Measurements from ENCODE around the gene LYRM4. TPM values are rescaled to one million over a fixed set of nuclear protein-coding genes. Genes with fewer than 3 reads are reported as not detected.

Gene LYRM4
- total RNA-seq, 1 experiment from 2014 or later = 44.3 TPM

DNA sequence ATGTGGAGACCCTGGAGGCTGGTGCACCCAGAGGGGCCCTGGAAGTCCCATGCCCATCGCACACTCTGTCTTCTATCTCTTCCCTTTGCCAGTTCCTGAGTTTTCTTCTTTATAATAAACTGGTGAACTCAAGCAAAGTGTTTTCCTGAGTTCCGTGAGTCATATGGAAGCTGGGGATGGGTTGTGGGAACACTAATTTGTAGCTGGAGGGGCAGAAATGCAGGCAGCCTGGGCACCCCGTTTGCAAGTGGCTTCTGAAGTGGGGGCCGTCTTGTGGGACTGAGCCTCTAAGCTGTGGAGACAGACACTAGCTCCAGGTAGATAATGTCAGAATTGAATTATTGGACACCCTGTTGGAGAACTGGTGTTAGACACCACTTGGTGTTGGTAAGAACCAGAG, 178.8 kb downstream of the LYRM4 start:
- Histone ChIP-seq H4K20me1 (ENCODE audit: control insufficient read depth, insufficient read depth, insufficient read length) (no peaks in the 10 kb centered on the region), H4K5ac (ENCODE audit: insufficient read length, low read depth, low read length) (no peak overlapping the region), H3K79me1 (ENCODE audit: insufficient read depth, low read depth, low read length, poor library complexity, severe bottlenecking) (no peaks in the 10 kb centered on the region), H3K4ac (ENCODE audit: low read depth, low read length) (no peak overlapping the region), H3K23ac (ENCODE audit: insufficient read length, low read depth, low read length) (no peak overlapping the region), H2AK5ac (ENCODE audit: insufficient read length, low read length) (no peak overlapping the region), H3K9me3 (ENCODE audit: control insufficient read depth, low read depth, low read length) (no peaks in the 10 kb centered on the region), H3T11ph (ENCODE audit: low read length) (no peak overlapping the region), H4K91ac (ENCODE audit: insufficient read length, low read depth, low read length) (no peak overlapping the region), H3K18ac (ENCODE audit: insufficient read length, low read depth, low read length) (no peak overlapping the region), H3K27me3 (ENCODE audit: insufficient read depth, low read length) (peaks cover 28% of the 10 kb centered on the region; the same call in 1 of the 2 replicates), H3K4me1 (ENCODE audit: insufficient read depth, low read length) (no peaks in the 10 kb centered on the region), H2BK120ac (ENCODE audit: low read depth, low read length, poor library complexity, severe bottlenecking) (no peak overlapping the region), H2AFZ (ENCODE audit: low read length) (no peak overlapping the region), H4K8ac (replicated peaks; ENCODE audit: insufficient read length, low read depth, low read length) (no peak overlapping the region), H2BK20ac (ENCODE audit: low read depth, low read length, poor library complexity, severe bottlenecking) (no peak overlapping the region), H3K27ac (ENCODE audit: insufficient read length, low read depth, low read length) (no peak overlapping the region), H3K79me2 (ENCODE audit: insufficient read depth, low read length) (no peaks in the 10 kb centered on the region), H3K4me2 (ENCODE audit: insufficient read depth, insufficient read length, low read length) (no peak overlapping the region), H2BK15ac (ENCODE audit: low read depth, low read length) (no peak overlapping the region), H2BK5ac (ENCODE audit: insufficient read length, low read length) (no peak overlapping the region), H2BK12ac (ENCODE audit: insufficient read length, low read depth, low read length) (no peak overlapping the region), H3K14ac (ENCODE audit: insufficient read depth, low read length) (no peak overlapping the region), H3K56ac (ENCODE audit: insufficient read length, low read depth, low read length) (no peak overlapping the region), H3K9ac (ENCODE audit: extremely low read depth, insufficient read length, low read length) (no peak overlapping the region), H3K23me2 (ENCODE audit: insufficient read length, low read depth, low read length, poor library complexity, severe bottlenecking) (peaks cover 23% of the 10 kb centered on the region)
- Mint-ChIP-seq H3K36me3 (ENCODE audit: insufficient read depth in 1 of 3, low read depth in 3 of 3) (peaks cover 0 to 5% (median 0%) of the 10 kb centered on the region in 3 experiments; a peak in 3 of 7 replicates), H3K27me3 (ENCODE audit: low read depth) (peaks cover 67% of the 10 kb centered on the region), H3K9me3 (peaks cover 9 to 11% of the 10 kb centered on the region in 2 experiments), H3K4me1 (peaks cover 6 to 8% of the 10 kb centered on the region in 2 experiments), H3K4me3 (no peak overlapping the region), H3K27ac (no peak overlapping the region)
- DNase-seq = no peak
- TF ChIP-seq, protein P1, sequence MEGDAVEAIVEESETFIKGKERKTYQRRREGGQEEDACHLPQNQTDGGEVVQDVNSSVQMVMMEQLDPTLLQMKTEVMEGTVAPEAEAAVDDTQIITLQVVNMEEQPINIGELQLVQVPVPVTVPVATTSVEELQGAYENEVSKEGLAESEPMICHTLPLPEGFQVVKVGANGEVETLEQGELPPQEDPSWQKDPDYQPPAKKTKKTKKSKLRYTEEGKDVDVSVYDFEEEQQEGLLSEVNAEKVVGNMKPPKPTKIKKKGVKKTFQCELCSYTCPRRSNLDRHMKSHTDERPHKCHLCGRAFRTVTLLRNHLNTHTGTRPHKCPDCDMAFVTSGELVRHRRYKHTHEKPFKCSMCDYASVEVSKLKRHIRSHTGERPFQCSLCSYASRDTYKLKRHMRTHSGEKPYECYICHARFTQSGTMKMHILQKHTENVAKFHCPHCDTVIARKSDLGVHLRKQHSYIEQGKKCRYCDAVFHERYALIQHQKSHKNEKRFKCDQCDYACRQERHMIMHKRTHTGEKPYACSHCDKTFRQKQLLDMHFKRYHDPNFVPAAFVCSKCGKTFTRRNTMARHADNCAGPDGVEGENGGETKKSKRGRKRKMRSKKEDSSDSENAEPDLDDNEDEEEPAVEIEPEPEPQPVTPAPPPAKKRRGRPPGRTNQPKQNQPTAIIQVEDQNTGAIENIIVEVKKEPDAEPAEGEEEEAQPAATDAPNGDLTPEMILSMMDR (conservative IDR thresholded peaks at IDR 0.05) = no peak
- no CpG with 5 or more reads among the region's 4 CpGs for WGBS (ENCODE audit: extremely low coverage, insufficient read length, low lambda C conversion rate)

Data from H9 (cell line).